Hippocampal formation (tissue), 2 donors: ENCODE data around the gene ISCA2.
A peak's percentile ranks its signal among the peaks of the same experiment; 100 is the strongest.

Source experiments
- DNase-seq, 2 donors: peaks; one replicate each; lab custom pipeline; 2025; lab: John Stamatoyannopoulos, UW

The ISCA2 gene

DNA sequence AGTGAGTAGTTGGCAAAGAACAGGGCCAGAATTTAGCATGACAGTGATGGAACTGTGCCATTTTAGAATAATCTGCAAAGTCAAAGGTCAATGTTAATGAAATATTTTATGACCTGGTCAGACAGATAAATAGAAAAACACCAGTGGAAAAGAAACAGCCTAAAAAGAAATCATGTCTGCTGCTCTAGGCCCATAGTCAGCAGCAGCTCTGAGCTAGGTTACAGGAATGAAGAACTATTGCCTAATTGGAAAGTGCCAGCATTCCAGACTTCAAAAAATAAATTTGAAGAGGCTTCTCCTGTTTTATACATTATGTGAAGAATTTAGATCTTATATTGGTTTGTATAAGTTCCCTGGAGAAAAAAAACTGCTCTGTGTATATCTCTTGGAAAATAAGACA, 10.2 kb upstream of the ISCA2 start:
- DNase-seq, result no peak

DNA sequence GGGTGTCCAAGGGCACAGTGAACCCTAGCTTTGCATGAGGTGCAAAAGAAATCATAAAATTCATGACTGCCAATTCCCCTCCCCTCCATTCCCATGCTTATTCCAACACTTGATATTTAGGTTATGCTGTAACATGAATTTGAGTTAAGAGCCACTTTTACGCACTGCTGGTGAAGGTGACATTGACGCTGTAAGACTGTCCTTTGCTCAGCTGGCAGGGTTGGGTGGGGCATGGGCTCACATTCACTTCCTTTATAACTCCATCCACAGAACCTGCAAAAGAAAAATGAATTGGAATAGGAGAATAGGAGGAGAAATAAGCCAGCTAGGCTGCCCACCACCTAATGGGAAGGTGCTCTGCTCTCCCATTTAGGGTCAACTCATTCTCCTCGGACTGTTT, 7.4 kb upstream of the ISCA2 start:
- DNase-seq, result no peak

DNA sequence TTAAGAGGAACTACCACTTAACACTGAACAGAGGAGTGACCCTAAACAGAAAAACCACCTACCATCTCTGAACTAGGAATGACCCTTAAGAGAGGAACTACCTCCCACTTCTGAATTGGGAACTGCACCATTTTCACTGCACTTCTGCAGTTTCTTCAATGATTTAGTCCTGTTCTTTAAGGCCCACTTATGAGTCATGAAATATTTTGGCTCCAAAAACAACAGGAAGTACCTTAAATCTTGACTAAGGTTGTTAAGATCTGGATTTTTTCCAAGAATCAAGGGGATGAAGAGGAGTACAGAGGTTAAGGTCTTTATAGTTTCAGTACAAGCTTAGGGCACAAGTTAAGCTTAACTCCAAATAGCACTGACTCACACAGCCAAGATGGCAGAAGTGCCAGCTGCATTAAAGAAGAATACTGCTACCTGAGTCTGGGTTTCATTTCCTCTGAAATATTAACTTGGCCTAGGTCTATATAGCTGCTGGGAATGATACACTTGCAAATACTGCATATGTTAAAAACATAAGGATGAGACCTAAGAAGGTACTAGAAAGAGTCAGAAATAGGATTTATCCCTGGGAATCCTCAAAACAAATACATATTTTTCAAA, 4.7 kb upstream of the ISCA2 start:
- DNase-seq, result no peak

DNA sequence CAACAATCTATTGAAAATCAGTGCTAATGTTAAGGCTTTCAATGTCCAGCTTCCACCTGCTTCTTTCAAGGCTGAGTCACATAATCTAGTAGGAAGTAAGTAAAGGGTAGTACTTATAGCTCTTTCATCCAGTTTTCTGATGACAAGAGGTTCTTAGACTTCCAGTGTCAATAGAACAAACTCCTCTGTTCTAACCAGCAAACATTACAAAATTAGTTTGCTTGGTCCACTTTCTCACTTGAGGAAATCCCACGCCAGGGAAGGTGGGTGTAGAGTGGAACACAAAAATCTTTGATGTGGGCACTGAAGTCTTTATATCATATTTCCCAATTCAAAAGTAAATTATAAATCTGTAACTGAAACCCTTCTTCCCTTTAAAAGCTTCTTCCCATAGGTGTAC, 3.1 kb upstream of the ISCA2 start:
- no peak for DNase-seq

DNA sequence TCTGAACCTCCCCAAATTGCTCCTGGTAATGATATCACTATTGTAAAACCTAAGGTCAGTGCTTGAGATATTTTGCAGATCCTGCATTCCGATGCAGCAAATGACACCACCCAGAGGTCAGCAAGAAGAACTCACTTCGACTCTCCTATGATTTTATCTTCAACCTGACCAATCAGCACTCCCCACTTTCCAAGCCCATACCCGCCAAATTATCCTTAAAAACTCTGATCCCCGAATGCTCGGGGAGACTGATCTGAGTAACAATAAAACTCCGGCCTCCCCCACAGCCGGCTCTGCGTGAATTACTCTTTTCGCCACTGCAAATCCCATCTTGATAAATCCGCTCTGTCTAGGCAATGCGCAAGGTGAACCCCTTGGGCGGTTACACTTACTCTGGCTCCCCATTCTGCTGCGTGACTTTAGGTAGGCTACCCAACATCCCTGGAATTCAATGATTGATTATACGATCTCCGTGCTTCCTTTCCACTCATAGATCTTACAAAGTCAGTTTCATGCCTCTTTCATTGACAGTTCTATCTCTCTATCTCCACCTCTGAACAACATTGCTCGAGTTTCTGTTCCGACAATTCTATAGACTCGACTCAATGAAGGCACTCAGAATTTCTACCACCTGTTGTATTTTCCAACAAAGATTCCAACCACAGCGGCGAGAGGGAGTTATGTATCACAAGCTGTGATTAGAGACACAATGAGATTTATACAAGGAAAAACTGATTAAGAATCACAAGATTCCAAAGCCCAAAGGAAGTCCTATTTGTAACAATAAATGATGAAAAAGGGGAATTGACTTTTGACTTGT, 1.4 kb upstream of the ISCA2 start:
- DNase-seq, result no peak

DNA sequence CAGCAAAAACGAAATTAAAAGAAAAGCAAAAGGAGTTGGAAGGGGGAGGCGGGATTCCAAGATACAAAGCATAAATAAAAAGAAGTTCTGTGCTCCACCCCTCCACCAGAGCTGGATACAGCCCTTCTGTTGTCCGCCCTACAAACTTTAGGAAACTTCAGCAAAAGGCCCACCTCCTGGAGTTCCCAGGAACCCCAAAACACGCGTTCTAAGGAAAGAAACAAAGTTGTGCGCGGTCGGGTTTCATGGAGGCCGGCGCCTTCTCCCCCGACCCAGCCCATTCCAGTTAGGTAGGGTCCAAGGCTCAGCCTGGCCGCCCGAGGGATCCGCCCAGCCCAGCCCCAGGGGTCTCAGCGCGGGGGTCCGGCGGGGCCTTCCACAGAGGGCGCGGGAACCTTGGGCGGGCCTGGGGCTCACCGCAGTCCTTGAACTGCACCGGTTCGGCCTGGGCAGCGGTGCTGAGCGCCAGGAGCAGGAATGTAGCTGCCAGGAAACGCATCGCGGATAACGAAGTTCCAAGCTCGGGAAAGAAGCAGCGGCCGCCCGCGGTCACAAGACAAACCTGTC, 706 bp upstream of the ISCA2 start, which contains the start of gene NPC2:
Gene NPC2, minus strand, starts transcription at position 530 of the 567 bp plus-strand sequence. Its CDS starts 31 bp downstream, at position 499.
- no peak for DNase-seq

DNA sequence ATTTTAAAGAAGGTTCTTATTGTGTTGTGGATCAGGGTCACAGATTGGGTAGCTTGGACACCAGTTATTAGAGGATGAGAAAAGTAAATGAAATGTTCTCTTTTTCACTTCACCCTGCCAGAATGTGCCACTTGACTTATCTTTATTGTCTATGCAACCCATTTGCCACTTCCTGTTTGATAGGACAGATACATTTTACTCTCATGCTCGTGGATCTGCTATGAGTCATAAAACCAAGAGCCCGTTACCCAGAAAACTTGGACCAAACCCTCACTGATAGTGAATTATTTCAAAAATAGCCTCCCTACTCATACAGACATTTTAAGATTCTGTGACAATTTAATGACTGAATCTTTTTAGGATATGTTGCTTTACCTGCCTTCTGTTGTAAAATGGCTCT, 1.8 kb downstream of the ISCA2 start:
- DNase-seq, result no peak

DNA sequence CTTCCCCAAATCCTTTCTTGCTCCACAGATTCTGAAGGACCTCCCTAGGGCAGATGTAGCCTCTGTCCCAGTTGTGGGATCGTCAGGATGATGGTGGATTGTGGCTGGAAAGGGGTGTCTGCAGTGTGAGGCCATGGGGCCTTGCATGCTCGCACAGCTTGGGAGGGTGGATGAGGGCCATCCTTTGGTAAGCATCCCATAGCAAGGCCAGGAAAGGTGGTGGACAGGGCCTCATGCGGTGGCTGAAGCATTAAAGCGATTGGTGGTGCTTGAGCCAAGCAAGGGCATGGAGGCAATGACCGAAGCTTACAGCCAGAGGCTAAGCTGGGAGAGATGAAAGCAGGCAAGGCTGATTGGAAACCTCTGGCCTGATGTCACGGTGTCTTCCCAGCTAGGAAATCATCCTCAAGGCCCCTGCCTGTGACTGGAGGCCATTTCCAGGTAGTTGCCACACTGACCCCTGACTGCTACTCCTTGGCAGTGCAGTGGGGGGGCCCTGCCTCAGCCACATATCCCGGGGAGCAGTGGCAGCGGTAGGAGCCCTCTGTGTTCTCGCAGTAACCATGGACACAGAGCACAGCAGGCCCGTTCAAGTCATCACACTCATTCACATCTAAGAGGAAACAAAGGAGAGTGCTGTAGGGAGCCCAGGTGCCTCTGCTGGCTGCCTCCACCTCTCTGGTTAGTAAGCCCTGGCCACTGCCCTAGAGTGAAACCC, 7.0 kb downstream of the ISCA2 start:
- DNase-seq, result no peak

DNA sequence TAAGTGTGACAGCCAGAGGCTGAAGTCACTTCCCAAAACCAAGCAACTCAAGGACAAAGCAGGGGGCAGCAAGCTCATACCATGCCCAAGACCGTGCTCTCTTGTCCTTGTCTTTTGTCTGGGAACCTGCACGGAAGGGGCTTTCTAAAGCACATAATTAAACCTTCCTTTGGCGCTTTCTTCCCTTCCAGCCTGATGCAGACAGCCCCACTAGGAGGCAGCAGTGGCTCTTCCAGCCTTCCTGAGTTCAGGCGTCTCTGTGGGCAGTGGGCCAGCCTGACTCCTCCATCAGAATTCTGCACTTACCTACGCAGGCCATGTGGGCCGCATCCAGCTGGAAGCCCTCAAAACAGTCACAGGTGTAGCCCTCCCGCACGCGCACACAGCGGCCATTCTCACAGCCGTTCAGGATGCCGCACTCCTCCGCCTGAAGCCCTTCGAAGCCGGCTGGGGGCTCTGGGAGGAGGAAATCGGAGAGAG, 7.6 kb downstream of the ISCA2 start:
- peak; percentile 35 to 62 for DNase-seq

DNA sequence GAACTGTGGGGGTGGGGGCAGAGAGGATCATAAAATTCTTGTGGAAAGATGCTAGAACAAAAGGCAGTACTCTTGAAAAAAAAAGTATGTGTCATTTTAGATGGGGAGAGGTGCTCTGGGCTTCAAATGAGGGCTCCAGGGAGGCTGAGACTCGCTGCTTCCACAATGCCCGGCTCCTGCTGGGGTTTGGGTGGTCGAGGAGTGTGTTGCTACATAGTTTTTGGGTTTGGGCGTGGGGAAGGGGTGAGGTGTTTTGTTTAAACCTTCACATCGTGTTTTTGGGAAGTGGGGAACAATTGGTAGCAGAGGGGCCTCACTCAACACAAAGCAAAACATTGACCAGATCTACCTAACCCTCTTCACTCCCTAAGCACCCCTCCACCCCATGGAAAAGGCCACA, 8.1 kb downstream of the ISCA2 start:
- no peak for DNase-seq

DNA sequence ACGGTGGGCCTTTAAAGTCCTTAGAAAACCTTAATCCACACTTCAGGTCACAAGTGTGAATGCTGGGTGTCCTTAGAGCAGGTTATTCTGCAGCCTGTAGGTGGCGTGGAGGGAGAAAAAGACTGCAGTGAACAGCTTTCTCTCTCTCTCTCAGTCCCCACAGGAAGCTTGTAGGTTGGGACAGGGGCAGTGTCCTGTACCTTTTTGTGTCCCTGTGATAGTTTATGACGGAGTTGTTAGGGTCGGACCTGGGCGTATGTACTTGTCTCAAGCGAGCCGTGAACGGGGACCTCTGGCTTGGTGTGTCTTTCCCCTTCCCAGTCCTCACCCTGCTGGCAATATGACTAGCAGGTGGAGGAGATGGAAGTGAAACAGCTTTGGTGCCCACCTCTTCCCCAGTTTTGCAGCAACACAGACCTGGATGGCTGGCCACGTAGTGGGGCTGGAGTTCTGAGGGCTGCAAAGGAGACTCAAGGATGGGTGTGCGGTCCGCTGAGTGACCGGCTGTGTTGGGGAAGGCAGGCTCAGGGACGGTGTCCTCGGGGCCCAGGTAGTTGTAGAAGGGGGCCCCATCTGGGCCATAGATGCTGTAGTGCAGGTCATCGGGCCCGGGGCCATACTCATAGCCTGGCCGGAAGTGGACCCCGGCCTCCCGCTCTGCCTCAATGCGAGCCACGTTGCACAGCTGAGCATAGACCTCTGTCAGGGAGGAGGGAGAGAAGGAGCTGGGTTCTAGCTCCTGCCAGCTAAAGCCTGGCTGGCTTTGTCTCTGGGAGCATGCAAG, 8.9 kb downstream of the ISCA2 start:
- DNase-seq, result peak in 1 of 2 donors; percentile 26

DNA sequence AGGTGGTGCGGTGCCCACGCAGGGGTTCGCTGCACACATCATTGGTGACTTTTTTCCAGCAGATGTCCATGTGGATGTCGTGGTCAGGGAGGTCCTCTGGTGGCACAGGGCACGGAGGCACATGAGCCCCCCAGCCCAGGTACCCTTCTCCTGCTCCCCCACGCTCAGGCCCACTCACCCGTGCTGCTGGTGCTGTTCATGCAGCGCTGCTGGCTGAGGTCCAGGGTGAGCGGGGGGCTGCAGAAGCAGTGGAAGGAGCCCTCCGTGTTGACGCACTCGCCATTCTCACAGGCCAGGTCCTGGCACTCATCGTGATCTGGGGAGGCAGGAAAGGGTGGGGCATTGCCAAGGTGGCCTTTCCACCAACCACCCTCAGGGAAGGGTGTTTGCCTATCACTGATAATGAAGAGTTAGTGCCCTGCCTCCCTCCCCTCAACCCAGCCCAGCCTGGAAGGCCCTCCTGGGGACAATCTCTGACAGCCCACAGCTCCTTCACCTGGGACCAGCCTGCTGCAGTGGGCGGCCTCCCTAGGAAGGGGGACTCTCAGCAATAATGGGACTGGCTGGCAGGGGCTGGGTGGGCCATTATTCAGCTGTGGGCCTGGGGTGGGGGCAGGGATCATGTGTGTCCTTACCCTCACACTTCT, 9.8 kb downstream of the ISCA2 start:
- DNase-seq, result no peak

DNA sequence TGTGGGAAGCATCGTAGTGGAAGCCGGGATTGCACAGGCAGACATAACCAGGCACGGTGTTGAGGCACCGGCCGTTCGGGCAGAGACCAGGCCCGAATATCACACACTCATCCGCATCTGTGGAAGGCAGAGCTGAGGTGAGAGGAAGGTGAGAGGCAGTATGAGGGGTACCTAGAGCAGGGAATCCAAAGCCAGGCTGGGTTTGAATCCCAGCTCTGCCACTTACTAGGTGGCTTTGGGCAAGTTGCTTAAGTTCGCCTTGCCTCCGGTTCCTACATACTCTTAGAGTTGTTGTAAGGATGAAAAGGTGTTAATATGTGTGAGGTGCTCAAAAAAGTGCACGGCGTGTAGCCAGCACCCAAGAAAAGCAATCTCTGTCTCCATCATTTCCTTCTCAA, 10.4 kb downstream of the ISCA2 start:
- DNase-seq, result no peak

DNA sequence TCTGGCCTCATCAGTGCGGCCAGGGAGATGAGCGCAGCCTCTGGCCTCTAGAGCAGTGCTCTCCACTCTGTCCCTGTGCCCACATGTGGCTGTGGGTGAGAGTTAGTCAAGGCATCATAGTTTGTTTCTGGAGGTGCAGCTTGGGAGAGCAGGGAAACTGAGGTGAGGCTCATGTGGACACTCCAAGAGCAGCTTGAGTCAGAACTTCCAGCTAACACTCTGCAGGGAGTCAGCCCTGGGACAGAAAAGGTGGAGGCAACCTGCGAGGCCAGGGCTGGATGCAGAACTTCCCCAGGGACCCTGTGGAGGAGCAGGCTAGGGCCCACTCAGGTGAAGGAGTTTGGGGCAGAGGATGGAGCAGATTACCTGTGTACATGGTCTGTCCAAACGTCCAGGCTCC, 10.8 kb downstream of the ISCA2 start:
- DNase-seq, result no peak

DNA sequence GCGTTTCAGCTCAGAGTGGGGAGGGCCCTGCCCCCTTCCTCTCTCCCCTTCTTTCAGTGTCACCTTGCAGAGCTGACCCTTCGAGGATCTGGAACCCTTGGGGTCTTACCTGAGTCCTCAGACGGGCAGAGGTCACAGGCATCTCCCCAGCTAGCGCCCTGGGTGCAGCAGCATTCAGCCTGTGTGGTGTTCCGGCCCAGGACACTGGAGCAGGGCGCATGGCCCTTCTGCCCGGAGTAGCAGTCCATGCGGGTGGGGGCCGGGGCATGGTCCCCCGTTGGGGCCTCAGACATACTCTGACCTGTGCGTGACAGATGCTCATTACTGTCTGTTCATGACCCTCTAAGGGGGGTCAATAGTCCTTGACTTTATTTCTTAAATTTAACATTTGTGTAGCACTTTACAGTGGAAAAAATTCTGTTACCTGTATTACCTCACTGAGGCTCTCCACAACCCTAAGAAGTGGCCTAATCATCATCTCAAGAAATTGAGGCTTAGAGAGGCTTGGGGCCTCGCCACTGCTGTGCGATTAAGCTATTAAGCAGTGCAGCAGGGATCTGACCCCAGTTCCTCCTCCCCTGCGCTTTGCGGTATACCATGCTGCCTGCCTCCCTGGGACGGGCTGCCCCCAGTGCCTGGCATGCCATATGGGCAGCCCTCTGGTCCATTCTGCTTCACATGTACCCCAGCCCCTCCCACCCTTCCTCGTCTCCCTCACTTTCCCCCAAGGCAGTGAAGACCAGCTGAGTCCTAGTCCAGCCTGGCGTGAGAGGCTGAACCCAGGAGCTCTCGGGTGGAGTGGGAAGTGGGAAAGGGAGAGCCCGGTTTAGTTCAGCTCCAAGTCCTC, 11.5 kb downstream of the ISCA2 start:
- DNase-seq, result no peak

DNA sequence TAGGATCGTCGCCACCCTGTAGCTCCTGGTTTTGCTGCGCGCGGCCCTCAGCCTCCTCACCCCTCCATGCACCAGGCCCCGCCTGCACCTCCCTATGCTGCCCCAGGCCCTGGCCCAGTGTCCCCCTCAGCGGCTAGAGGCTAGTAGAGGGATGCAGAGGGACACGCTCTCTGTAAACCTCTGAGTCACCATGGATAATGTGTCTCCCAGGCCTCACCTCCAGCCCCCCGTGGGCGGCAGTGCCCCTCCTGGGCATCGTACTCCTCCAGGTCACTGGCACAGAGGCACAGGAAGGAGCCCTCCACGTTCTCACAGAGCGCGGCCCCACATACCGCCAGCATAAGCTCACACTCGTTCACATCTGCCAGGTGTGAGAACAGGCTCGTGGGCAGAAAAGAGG, 12.3 kb downstream of the ISCA2 start:
- DNase-seq, result no peak

DNA sequence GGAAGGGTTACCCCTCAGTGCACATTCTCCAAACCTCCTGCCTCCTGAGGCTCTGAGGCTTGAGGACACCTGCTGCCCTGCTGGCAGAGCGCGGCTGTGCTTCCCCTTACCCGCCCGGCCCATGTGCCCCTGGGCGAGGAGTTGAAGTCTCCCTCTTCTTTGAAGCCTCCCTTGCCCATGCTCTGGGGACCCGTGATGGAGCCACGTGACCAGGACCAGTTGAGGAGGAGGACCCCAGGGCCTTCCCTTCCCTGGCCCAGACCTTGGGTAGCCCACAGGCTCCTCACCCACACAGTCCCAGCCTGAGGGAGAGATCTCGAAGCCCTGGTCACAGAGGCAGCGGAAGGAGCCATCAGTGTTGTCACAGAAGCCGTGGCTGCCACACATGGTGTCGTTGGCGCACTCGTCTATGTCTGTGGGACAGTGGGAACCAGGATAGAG, 12.9 kb downstream of the ISCA2 start:
- DNase-seq, result no peak

DNA sequence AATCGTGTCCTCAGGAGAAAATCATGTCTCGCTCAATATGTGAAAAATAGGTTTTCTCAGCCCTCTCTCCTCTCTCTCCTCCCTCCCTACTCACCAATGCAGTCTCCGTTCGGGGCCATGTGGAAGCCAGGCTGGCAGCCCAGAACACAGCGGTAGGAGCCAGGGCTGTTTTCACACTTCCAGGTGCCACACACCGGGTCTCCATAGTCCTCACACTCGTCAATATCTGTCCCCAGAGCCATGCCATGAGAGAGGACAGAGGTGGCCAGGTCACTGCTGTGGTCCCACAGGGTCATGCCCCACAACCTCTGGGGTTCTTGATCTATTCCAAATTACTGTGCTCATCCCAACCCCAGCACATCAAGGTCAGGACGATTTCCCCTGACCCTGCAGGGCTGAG, 13.5 kb downstream of the ISCA2 start:
- DNase-seq, result no peak

DNA sequence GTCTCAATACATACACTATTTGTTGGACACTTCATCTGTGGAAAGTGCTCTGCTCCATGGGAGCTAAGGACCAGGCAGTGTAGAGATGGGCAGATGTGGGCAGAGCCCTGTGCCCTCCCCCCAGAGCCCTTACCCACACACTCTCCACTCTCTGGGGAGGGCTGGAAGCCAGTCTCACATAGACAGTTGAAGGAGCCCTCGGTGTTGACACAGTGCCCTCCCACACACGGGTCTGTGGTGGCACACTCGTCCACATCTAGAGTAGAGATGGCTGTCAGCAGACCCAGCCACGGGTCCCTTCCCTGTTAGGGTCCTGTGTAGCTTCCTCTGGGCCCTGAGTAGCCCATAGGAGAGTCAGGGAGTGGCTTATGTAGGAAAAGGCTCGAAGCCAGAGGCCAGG, 14.3 kb downstream of the ISCA2 start:
- no peak for DNase-seq

DNA sequence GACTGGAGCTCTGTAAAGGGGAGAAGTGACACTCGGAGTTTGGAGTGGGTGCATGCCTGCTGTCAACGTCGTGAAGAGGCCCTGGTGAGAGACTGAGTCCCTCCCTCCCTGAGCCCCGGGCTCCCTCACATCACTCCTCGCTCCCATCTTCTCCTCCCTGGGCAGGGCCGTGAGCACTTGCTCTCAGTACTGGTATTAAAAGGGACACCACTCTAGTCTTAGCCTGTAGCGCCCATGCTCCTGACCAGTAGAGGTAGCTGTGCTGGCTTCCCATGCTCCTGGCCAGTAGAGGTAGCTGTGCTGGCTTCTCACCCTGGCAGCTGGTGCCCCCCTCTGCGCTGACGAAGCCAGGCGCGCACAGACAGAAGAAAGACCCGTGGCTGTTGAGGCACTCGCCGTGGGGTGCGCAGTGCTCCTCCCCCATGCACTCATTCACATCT, 14.7 kb downstream of the ISCA2 start:
- no peak for DNase-seq
